Activated T-helper 1 cell treated with anti-CD3 and anti-CD28 coated beads, Interleukin-12 subunit alpha, Interleukin-12 subunit beta, Interleukin-2, Interleukin-4 antibody, amounts not matched to agents 30 ng/mL and 10 ng/mL and 1 ng/mL, durations not matched to agents 14 hours and 24 hours and 36 hours (primary cell): ENCODE results near the gene GPALPP1. TPM values are rescaled to one million over a fixed set of nuclear protein-coding genes. Genes with fewer than 3 reads are reported as not detected.

Experiments used
- DNase-seq: peaks from one replicate; pipeline ENCODE4 v3.0.0; 2021; ENCODE audit warnings: low spot score
- H3K27ac Mint-ChIP-seq: one replicate; pipeline ENCODE4 v1.8.0; 2021; ENCODE audit warnings: mild to moderate bottlenecking, mixed read lengths
- H3K27me3 Mint-ChIP-seq: one replicate; pipeline ENCODE4 v1.8.0; 2022; ENCODE audit warnings: mild to moderate bottlenecking, moderate library complexity, mixed read lengths; ENCODE audit not compliant: insufficient read depth
- H3K36me3 Mint-ChIP-seq: one replicate; pipeline ENCODE4 v1.8.0; 2021; ENCODE audit warnings: low read depth, mixed read lengths
- H3K4me1 Mint-ChIP-seq: one replicate; pipeline ENCODE4 v1.8.0; 2021; ENCODE audit warnings: low read depth, mixed read lengths
- H3K4me3 Mint-ChIP-seq: one replicate; pipeline ENCODE4 v1.8.0; 2021; ENCODE audit warnings: mild to moderate bottlenecking, moderate library complexity, mixed read lengths
- H3K9me3 Mint-ChIP-seq: one replicate; pipeline ENCODE4 v1.8.0; 2021; ENCODE audit warnings: mixed read lengths
- intact Hi-C: fragments of 100-400 bp; cut with micrococcal nuclease; formaldehyde crosslinking; loops from one replicate; pipeline ENCODE4 v1.15.1; 2024
- total RNA-seq: library from RNA; stranded (reverse); gene quantifications from 2 replicates; pipeline ENCODE4 v1.2.3, GENCODE V29; 2022

Gene GPALPP1
- total RNA-seq, 1 donor from 2014 or later = 29.8 TPM

DNA sequence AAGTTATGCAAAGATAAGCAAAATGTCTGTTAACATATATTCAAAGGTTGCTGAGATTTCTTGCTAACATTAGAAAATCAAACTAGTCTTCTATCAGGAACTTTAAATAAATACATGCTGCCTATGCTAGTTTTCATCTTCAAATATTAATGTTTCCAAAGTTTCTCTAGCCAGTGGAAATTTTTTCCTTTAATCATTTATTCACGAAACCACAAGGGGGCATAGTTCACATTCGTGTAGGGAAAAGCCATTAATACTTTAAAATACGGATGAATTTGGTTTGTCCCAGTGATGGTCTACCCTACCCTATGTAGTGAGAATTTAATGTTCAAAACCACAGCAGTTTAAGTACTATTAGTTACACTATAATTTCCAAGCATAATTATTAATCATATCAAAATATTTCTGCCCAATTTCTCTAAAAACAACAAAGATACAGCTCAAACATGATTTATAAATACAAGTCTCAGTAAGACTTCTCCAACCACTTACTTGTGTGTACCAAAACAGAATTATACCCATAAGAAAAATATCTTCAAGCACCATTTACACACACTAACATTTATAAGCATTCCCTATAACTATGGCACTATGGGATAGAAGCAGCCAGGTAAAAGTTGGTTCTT is 16.3 kb upstream of the GPALPP1 start:
- peaks cover 13% of the 10 kb centered on the region for H3K36me3 Mint-ChIP-seq
- no peaks in the 10 kb centered on the region for H3K27me3 Mint-ChIP-seq
- no peak overlapping the region for H3K4me3 Mint-ChIP-seq
- intact Hi-C loops = loop anchor here (5.0 kb wide), 1 partner anchor 334 kb away; no protein-coding TSS in a partner anchor
- H3K27ac Mint-ChIP-seq = no peak overlapping the region
- H3K9me3 Mint-ChIP-seq = no peaks in the 10 kb centered on the region
- H3K4me1 Mint-ChIP-seq = no peaks in the 10 kb centered on the region
- no peak for DNase-seq

DNA sequence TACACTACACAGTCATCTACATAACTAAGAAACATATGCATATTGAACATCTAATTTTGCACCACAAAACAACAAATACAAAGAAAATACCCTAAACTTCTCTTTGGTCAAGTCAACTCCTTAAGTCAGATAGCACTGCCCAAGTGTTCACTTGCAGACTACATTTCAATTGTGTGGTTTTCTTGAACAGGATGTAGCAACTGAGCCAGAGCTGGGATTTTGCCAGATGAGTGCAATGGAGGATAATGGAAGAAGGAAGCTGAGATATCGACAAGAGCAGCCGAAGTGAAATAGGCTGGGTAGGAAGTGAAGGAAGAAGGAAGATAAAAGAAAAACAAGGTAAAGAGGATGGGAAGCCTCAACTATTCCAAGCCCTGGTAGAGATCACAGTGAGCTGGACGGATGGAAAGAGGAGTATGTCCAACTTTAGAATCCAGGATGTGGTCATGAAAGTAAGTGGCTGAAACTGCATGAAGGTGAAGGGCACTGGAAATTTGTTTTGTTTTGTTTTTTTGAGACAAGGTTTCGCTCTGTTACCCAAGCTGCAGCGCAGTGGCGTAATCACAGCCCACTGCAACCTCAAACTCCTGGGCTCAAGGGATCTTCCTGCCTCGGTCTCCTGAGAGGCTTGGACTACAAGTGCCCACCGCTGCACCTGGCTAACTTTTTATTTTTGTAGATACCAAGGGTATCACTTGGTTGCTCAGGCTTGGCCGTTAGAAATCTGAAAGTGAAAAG is 15.1 kb upstream of the GPALPP1 start:
- intact Hi-C loops = loop anchor here (5.0 kb wide), 1 partner anchor 333 kb away; no protein-coding TSS in a partner anchor
- no peak overlapping the region for H3K4me3 Mint-ChIP-seq
- no peaks in the 10 kb centered on the region for H3K27me3 Mint-ChIP-seq
- H3K9me3 Mint-ChIP-seq = no peaks in the 10 kb centered on the region
- no peaks in the 10 kb centered on the region for H3K4me1 Mint-ChIP-seq
- H3K27ac Mint-ChIP-seq = no peak overlapping the region
- DNase-seq = no peak
- H3K36me3 Mint-ChIP-seq = peaks cover 18% of the 10 kb centered on the region

DNA sequence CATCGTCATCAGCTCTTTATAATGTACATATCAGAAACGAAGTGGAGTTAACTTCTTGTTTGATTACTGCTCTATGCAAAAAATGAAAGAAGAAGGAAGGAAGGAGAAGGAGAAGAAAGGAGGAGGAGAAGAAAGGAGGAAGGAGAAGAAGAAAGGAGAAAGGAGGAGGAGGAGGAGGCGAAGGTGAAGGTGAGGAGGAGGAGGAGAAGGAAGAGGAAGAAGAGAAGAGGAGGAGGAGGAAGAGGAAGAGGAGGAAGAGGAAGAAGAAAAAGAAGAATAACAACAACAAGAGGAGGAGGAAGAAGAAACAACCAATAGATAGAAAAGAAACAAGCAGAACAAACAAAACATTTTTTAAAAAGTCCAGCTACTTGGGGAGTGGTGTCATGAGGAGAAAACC is 13.1 kb upstream of the GPALPP1 start:
- no peak for DNase-seq
- H3K4me1 Mint-ChIP-seq = no peaks in the 10 kb centered on the region
- intact Hi-C loops = no loop called here
- H3K9me3 Mint-ChIP-seq = no peaks in the 10 kb centered on the region
- no peaks in the 10 kb centered on the region for H3K27me3 Mint-ChIP-seq
- H3K27ac Mint-ChIP-seq = no peak overlapping the region
- H3K4me3 Mint-ChIP-seq = no peak overlapping the region
- peaks cover 20% of the 10 kb centered on the region for H3K36me3 Mint-ChIP-seq

DNA sequence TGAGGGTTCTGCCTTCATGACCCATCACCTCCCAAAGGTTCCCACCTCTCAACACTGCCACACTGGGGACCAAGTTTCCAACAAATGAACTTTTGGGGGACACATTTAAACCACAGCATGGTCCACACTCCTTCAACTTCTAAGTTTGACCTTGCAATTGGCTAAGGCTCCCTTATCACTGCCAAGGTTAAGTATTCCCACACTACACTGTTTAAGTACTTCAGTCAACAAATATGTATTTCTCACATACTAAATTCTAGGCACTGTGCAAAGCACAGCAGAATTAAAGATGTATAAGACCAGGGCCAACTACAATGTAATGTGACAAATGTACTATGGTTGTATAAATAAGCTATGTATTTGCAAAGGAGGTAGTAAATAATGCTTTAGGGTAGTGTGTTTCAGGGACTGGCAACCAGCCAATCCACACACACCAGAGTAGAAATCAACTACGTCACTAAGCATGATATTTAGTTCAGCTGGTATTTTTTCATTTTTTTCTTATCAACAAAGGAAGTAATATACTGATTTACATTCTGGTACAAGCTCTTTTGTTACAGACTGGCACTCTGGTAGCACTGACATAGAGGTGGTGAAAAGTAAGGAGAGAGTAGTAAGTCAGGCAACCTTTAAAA is 12.3 kb upstream of the GPALPP1 start:
- H3K27ac Mint-ChIP-seq = no peak overlapping the region
- no peaks in the 10 kb centered on the region for H3K27me3 Mint-ChIP-seq
- H3K4me1 Mint-ChIP-seq = no peaks in the 10 kb centered on the region
- H3K4me3 Mint-ChIP-seq = no peak overlapping the region
- no peak for DNase-seq
- peaks cover 18% of the 10 kb centered on the region for H3K36me3 Mint-ChIP-seq
- intact Hi-C loops = no loop called here
- no peaks in the 10 kb centered on the region for H3K9me3 Mint-ChIP-seq

DNA sequence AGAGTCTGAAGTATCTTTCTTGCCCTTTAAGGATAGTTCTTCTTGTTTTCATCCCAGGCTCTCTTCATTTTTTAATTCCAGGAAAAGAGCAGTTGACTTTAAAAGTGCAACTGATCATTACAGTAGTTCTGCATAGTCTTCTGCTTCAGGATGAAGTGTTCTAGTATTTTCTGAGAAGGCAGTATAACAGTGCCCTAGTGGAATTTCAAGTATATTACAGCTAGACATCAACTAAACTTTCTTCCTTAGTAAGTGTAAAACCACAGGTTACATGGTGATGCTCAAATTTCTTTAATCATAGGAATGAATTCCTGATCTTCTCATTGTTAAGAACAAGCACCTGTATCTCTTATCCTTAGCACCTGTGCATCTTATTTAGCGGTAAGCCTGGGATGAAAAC is 11.0 kb upstream of the GPALPP1 start:
- H3K36me3 Mint-ChIP-seq = peaks cover 18% of the 10 kb centered on the region
- intact Hi-C loops = no loop called here
- DNase-seq = no peak
- H3K27ac Mint-ChIP-seq = no peak overlapping the region
- no peaks in the 10 kb centered on the region for H3K27me3 Mint-ChIP-seq
- H3K4me3 Mint-ChIP-seq = no peak overlapping the region
- no peaks in the 10 kb centered on the region for H3K4me1 Mint-ChIP-seq
- no peaks in the 10 kb centered on the region for H3K9me3 Mint-ChIP-seq

DNA sequence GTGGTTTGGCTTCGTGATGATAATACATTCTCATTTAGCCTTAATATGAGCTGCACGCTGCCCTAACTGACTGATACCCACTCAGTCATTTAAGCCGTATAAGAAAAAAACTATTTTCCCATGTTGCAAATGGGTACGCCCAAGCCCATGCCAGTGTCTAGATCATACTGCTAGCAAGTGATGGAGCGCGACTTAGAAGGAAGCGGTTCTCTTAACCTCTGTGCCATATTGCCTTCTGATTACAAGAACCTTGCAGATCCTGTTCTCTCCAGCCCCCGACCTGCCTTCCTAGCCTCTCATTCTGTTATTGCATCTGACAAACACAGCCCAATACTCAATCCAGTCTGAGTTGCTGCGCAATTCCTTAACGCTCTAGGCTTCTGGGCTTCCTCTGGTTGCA is 603 bp downstream of the GPALPP1 start:
- intact Hi-C loops = loop anchor here (1.0 to 5.0 kb wide), 9 partner anchors 65 to 508 kb away; partner anchors contain the start of genes COG3, GTF2F2 and TSC22D1
- Mint-ChIP-seq H3K36me3 (peaks cover 12% of the 10 kb centered on the region), H3K27me3 (no peaks in the 10 kb centered on the region), H3K27ac (peak overlapping the region; percentile 91), H3K4me1 (peaks cover 43% of the 10 kb centered on the region), H3K9me3 (no peaks in the 10 kb centered on the region), H3K4me3 (peak overlapping the region; percentile 91)
- DNase-seq = peak; percentile 6

DNA sequence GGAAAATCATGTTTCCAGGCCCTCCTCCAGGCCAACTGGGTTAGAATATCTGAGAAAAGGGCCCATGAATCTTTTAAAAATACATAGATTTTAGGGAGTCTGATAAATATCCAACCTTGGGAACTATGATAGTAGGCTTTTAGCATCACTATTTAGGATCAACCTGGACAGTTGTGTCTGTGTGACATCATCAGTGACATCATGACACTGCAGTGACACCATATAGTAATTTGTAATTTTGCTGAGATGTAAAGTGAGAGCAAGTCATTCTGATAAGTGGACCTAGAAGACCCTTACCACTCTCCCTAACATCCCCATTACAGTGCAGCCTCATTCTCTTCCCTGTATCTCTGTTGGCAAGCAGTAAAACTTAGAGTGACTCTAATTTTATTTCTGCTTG is 14.1 kb downstream of the GPALPP1 start:
- intact Hi-C loops = no loop called here
- Mint-ChIP-seq H3K27me3 (no peaks in the 10 kb centered on the region), H3K4me1 (no peaks in the 10 kb centered on the region), H3K9me3 (peaks cover 3% of the 10 kb centered on the region), H3K27ac (no peak overlapping the region), H3K36me3 (peaks cover 29% of the 10 kb centered on the region), H3K4me3 (no peak overlapping the region)
- no peak for DNase-seq

DNA sequence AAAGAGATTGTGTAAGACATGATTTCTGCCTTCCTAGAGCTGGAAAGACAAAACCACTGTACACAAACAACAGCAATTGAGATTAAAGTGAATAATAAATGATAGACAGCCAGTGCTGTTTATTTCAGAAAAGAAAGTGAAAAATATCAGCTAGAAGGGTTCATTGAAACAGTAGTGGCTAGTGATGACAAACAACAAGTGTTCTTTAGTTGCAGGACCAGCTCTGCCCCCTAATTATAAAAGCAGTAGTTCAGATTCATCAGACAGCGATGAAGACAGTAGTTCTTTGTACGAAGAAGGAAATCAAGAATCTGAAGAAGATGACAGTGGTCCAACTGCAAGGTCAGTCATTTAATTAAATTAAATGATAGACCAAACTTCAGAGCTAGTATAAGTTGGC is 14.8 kb downstream of the GPALPP1 start:
- peaks cover 3% of the 10 kb centered on the region for H3K9me3 Mint-ChIP-seq
- no peak for DNase-seq
- H3K36me3 Mint-ChIP-seq = peaks cover 26% of the 10 kb centered on the region
- intact Hi-C loops = no loop called here
- H3K4me1 Mint-ChIP-seq = no peaks in the 10 kb centered on the region
- no peaks in the 10 kb centered on the region for H3K27me3 Mint-ChIP-seq
- H3K27ac Mint-ChIP-seq = no peak overlapping the region
- no peak overlapping the region for H3K4me3 Mint-ChIP-seq

DNA sequence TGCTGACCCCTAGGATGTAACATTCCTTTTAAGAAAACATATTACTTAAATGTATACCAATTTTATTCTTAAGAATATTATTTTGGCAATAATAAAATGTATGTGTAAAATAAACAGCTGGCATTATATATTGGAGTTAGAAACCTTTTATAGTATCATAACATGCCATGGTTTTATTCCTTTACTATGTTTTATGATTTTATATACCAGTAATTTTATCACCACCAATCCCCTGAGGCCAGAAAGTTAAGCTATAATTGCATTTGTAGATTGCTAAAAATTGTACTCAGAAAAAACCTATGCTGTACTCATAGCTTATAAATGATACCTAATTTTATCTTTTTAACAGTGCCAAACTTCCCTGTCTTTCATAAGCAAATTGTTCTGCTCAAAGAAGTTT is 17.9 kb downstream of the GPALPP1 start:
- peaks cover 22% of the 10 kb centered on the region for H3K36me3 Mint-ChIP-seq
- no peak overlapping the region for H3K4me3 Mint-ChIP-seq
- no peaks in the 10 kb centered on the region for H3K9me3 Mint-ChIP-seq
- no peak for DNase-seq
- H3K27ac Mint-ChIP-seq = no peak overlapping the region
- no peaks in the 10 kb centered on the region for H3K4me1 Mint-ChIP-seq
- intact Hi-C loops = no loop called here
- no peaks in the 10 kb centered on the region for H3K27me3 Mint-ChIP-seq

DNA sequence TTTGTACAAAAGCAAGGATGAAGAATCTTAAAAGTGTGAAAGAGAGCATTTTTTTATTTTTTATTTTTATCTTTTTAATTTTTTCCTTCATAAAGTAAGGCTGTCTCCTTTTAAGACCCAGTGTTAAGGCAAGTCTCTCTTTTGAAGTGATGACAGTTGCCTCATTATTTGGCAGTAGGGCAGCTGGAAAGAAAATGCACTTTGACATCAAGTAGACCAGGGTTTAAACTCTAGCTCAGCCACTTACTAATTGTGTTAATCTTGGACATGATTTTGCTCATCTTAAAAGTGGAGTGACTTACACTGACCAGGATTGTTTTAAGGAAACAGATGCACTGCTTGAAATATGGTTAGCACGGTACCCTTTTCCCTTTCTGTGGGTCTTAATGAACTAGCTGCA is 18.5 kb downstream of the GPALPP1 start:
- no peak overlapping the region for H3K4me3 Mint-ChIP-seq
- no peaks in the 10 kb centered on the region for H3K27me3 Mint-ChIP-seq
- no peaks in the 10 kb centered on the region for H3K9me3 Mint-ChIP-seq
- intact Hi-C loops = no loop called here
- no peaks in the 10 kb centered on the region for H3K4me1 Mint-ChIP-seq
- no peak for DNase-seq
- H3K36me3 Mint-ChIP-seq = peaks cover 19% of the 10 kb centered on the region
- no peak overlapping the region for H3K27ac Mint-ChIP-seq

DNA sequence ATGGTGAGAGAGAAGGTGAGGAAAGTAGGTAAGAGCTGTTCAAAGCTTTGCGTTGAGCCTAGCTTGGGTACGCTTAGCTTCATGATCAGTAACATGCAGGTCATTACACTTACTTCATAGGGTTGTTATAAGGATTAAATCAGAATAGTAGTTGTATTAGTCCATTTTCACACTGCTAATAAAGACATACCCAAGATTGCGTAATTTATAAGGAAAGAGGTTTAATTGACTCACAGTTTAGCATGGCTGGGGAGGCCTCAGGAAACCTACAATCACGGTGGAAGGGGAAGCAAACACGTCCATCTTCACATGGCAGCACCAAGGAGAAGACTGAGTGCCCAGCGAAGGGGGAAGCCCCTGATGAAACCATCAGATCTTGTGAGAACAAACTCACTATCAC is 21.9 kb downstream of the GPALPP1 start:
- no peak for DNase-seq
- no peaks in the 10 kb centered on the region for H3K9me3 Mint-ChIP-seq
- peaks cover 25% of the 10 kb centered on the region for H3K36me3 Mint-ChIP-seq
- no peaks in the 10 kb centered on the region for H3K27me3 Mint-ChIP-seq
- no peak overlapping the region for H3K27ac Mint-ChIP-seq
- H3K4me3 Mint-ChIP-seq = no peak overlapping the region
- no peaks in the 10 kb centered on the region for H3K4me1 Mint-ChIP-seq
- intact Hi-C loops = no loop called here

DNA sequence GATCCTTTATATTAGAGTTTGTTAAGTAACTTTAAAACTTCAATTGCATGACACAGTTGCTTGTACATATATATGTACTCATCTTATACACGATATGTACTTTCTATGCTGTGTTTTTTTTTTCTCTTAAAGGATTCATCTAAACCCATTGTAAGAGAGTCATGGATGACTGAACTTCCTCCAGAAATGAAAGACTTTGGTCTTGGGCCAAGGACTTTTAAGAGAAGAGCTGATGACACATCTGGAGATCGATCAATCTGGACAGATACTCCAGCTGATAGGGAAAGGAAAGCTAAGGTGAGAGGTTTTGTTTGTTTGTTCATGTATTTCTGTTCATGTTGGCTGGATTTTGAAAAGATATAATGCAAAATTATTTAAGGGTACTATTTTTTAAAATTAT is 26.0 kb downstream of the GPALPP1 start:
- Mint-ChIP-seq H3K4me3 (no peak overlapping the region), H3K27ac (no peak overlapping the region), H3K27me3 (no peaks in the 10 kb centered on the region), H3K36me3 (peaks cover 18% of the 10 kb centered on the region), H3K4me1 (no peaks in the 10 kb centered on the region), H3K9me3 (no peaks in the 10 kb centered on the region)
- no peak for DNase-seq
- intact Hi-C loops = no loop called here

DNA sequence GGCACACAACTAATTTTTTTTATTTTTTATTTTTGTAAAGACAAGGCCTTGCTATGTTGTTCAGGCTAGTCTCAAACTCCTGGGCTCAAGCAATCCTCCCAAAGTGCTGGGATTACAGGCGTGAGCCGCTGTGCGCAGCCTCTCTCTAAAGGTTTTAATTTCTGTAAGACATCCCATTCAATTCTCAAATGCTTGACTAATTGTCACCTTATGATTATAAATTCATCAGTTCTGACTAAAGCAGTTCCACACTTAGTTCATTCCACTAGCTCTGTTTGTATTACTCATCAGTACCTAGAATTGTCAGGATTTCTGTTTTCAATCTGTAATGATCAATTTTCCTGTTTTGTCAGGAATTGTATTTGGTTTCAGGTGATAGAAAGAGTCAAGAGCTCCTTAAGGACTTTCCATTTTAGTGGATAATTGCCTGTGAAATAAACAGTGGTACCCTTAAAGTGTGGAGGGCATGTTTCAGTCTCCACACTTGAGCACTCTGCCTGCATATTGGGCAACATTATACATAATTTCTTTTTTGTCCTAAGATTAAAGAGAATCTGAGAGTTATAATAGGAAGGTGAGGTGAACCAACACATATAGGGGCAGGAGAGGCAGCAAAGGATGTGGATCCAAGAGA is 27.6 kb downstream of the GPALPP1 start:
- Mint-ChIP-seq H3K36me3 (peaks cover 16% of the 10 kb centered on the region), H3K27ac (no peak overlapping the region), H3K4me3 (no peak overlapping the region), H3K4me1 (no peaks in the 10 kb centered on the region), H3K27me3 (no peaks in the 10 kb centered on the region), H3K9me3 (no peaks in the 10 kb centered on the region)
- intact Hi-C loops = no loop called here
- no peak for DNase-seq
